Activated CD4-positive, alpha-beta T cell treated with anti-CD3 and anti-CD28 coated beads, Interleukin-10, Interleukin-2, amounts not matched to agents 100 ng/mL and 50 ng/mL, durations not matched to agents 16 hours and 8 hours (primary cell): ENCODE data around the gene PRORP.
A peak's percentile ranks its signal among the peaks of the same experiment; 100 is the strongest.
"Not testable (repeated sequence)": the region's sequence is repeated elsewhere in the genome, so short reads cannot be mapped to it uniquely, and the experiment has no call there.

Experiments
- DNase-seq: peaks from one replicate; pipeline ENCODE4 v3.0.0-alpha.2; 2020

Gene PRORP

GRCh38 chr14:35140718-35141581 is 18.6 kb downstream of the PRORP start:
- DNase-seq, result peak; percentile 48

DNA sequence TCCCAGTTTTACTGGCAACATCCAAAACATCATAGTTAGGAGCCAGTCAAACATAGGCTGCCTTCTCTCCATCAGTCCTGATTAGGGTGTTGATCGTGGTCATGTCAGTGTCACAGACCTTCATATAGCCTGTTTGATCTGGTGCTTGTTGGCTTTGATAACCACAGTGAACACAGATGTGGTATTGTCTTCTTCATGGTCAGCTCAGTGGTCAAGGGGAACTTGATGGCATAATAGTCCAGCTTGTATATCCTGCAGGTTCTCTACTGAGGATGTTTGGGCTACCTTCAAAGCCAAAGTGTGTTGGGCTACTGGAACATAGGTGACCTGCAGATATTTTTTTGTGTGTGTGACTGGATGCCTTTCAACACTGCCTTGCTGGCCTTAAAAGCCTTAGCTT is 21.7 kb downstream of the PRORP start:
- no peak for DNase-seq

GRCh38 chr14:35146711-35147149 is 24.4 kb downstream of the PRORP start:
- no peak for DNase-seq

DNA sequence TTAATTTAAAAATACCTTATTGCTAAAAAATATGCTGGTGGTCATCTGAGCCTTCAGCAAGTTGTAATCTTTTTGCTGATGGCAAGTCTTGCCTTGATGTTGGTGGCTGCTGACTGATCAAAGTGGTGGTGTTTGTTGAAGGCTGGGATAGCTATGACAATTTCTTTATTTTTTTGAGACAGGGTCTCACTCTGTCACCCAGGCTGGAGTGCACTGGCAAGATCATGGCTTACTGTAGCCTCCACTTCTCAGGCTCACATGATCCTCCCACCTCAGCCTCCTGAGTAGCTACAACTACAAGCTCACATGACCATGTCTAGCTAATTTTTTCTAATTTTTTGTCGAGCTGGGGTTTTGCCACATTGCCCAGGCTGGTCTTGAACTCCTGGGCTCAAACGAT is 24.8 kb downstream of the PRORP start:
- no peak for DNase-seq

GRCh38 chr14:35147711-35148110 is 25.4 kb downstream of the PRORP start:
- DNase-seq, result no peak

DNA sequence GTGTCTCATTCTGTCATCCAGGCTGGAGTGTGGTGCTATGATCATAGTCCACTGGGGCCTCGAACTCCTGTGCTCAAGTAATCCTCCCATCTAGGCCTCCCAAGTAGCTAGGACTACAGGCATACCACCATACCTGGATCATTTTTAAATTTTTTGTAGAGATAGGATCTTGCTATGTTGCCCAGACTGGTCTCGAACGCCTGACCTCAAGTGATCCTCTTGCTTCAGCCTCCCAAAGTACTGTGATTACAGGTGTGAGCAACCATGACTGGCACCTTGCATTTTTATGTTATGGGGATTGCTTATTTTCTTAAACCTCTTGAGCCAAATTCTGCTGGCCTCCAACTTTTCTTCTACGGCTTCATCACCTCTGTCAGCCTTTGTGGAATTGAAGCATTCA is 26.9 kb downstream of the PRORP start:
- no peak for DNase-seq

DNA sequence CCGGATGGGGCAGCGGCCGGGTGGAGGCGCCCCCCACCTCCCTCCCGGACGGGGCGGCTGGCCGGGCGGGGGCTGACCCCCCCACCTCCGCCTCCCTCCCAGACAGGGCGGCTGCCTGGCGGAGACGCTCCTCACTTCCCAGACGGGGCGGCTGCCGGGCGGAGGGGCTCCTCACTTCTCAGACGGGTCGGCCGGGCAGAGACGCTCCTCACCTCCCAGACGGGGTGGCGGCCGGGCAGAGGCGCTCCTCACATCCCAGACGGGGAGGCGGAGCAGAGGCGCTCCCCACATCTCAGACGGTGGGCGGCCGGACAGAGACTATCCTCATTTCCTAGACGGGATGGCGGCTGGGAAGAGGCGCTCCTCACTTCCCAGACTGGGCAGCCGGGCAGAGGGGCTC is 30.2 kb downstream of the PRORP start:
- DNase-seq, result not testable (repeated sequence)

DNA sequence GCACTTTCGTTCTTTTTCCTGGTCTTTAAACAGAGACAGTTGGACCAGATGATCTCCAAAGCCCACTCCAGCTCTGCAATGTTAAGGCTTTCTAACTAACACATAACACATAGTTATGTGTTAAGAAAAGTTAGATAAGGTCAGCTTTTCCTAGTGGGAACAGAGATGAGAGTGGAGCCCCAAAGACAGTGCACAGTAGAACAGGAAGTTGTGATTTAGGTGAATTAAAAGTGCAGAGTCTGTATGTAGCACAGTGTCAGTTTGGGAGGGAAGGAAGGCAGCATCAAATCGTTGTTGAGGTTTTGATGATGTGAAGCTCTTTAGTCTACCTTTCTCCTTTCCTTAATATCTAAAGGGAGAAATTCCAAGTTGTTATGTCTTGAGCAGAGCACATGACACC is 31.7 kb downstream of the PRORP start:
- DNase-seq, result no peak

- DNase-seq, result peak; percentile 55
Observed at GRCh38 chr14:35155962-35156361, 33.6 kb downstream of the PRORP start.

DNA sequence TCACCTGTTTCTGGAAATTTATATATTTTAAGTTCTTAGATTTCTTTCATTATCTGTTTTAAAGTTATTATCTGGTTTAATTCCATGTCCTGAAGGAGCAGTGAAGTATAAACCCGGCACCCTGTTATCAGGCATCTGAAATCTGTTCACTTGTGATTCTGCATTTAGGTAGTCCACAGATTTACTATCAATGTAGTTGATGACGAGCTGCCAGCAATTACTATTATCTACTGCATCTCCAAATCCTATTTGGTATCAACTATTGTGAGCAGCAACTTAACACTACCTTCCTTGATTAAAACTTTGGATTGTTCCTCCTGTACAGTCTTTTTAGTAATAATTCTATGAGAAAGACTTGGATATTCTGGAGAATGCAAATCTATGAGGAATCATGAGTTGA is 36.1 kb downstream of the PRORP start:
- DNase-seq, result no peak

- no peak for DNase-seq
Observed at GRCh38 chr14:35158951-35159653, 36.8 kb downstream of the PRORP start.

DNA sequence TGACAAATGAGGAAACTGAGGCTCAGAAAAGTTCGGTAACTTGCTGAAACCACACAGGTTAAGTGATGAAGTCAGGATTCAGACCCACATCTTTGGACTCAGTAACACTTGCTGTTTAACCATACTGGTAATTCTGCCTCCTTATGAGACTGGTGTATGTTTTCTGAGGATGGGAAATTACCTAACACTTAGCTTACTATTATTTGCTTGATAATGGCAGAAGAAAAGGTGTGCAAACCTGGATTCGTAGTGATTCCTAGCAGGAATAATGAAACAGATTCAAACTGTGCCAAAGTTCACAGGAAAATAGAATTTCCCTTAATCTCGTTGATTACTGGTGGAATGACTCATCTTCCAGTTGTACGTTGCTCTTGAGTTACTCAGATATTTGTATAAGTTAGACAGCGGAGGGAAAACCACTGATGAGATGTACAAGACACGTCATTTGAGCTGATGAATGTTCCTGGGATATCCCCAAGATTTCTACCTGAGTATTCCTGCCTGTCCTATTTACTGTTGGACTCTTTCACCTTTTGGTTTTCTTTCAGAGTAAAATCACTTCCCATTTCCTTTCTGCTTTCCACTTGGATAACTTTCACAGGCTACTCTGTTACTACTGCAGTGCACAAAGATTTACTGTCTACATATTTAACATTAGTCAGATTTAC is 37.5 kb downstream of the PRORP start:
- DNase-seq, result peak; percentile 59

GRCh38 chr14:35161231-35161630 is 38.9 kb downstream of the PRORP start:
- peak; percentile 75 for DNase-seq

DNA sequence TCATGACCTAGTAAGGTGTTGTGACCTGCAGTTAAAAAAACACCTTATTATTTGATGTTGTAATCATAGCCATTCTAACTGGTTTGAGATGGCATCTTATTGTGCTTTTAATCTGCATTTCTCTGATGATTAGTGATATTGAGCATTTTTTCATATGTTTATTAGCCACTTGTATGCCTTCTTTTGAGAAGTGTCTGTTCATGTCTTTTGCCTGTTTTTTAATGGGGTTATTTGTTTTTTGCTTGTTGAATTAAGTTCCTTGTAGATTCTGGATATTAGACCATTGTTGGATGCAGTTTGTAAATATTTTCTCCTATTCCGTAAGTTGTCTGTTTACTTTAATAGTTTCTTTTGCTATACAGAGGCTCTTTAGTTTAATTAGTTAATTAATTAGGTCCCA is 41.0 kb downstream of the PRORP start:
- no peak for DNase-seq

GRCh38 chr14:35164849-35165248 is 42.5 kb downstream of the PRORP start:
- DNase-seq, result no peak

DNA sequence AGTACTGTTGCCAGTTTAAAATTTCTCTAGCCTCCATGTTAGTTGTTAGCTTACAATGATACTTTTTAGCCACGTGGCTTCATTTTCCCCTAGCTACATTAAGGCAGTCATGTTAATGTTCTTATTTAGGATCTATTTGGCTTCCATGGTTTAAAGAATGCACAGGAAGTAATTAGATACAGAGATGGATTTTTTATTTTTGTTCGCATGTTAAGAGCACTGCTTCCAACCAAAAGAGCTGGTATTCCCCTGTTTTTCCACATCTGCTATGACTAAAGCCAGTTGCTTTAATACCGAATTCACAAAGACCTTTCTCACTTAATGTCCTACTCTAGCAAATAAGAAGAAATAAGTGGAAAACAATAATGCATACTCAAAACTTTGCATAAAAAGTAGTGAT is 45.1 kb downstream of the PRORP start:
- no peak for DNase-seq
